HepG2 (cell line): ENCODE measurements around the gene TTYH1. TPM values are rescaled to one million over a fixed set of nuclear protein-coding genes. Genes with fewer than 3 reads are reported as not detected.

Source experiments
- EED ChIP-seq: sonication (generic); formaldehyde crosslinking; IDR thresholded peaks from 2 replicates; pipeline ENCODE4 v1.5.0; 2020; ENCODE audit warnings: mild to moderate bottlenecking, missing genetic modification reagents
- FOXC1 ChIP-seq: sonication (generic); formaldehyde crosslinking; IDR thresholded peaks from 2 replicates; pipeline ENCODE4 v1.8.0; 2022; ENCODE audit warnings: mild to moderate bottlenecking, missing genetic modification reagents, borderline replicate concordance
- FOXK2 ChIP-seq: fragments of 450-650 bp; IDR thresholded peaks from 2 replicates; pipeline ENCODE4 v1.6.1; 2016
- KDM6A ChIP-seq: IDR thresholded peaks from 2 replicates; pipeline ENCODE4 v1.6.1; 2016; ENCODE audit warnings: low read depth
- MXD3 ChIP-seq: IDR thresholded peaks from 2 replicates; pipeline ENCODE4 v1.6.1; 2016; ENCODE audit warnings: mild to moderate bottlenecking, missing biosample characterization, missing genetic modification reagents
- NPAS2 ChIP-seq: sonication (generic); formaldehyde crosslinking; IDR thresholded peaks from 2 replicates; pipeline ENCODE4 v1.8.0; 2022; ENCODE audit warnings: mild to moderate bottlenecking, missing genetic modification reagents, borderline replicate concordance
- REXO4 ChIP-seq: sonication (generic); formaldehyde crosslinking; IDR thresholded peaks from 2 replicates; pipeline ENCODE4 v1.8.0; 2022; ENCODE audit warnings: missing genetic modification reagents, mild to moderate bottlenecking, borderline replicate concordance
- SETDB1 ChIP-seq: sonication (generic); formaldehyde crosslinking; IDR thresholded peaks from 2 replicates; pipeline ENCODE4 v1.5.1; 2020; ENCODE audit warnings: missing genetic modification reagents, mild to moderate bottlenecking, borderline replicate concordance
- SSRP1 ChIP-seq: IDR thresholded peaks from 2 replicates; pipeline ENCODE4 v1.6.1; 2016; ENCODE audit warnings: control low read depth
- TCF7 ChIP-seq: sonication (generic); IDR thresholded peaks from 2 replicates; pipeline ENCODE4 v1.6.1; 2016; ENCODE audit warnings: antibody characterized with exemption, low read depth
- ZC3H4 ChIP-seq: sonication (generic); formaldehyde crosslinking; IDR thresholded peaks from 2 replicates; pipeline ENCODE4 v1.4.0; 2020; ENCODE audit warnings: missing genetic modification reagents, borderline replicate concordance
- ZFP41 ChIP-seq: sonication (generic); formaldehyde crosslinking; IDR thresholded peaks from 2 replicates; pipeline ENCODE4 v1.4.0; 2020; ENCODE audit warnings: mild to moderate bottlenecking, missing genetic modification reagents, borderline replicate concordance
- ZNF142 ChIP-seq: sonication (generic); formaldehyde crosslinking; IDR thresholded peaks from 2 replicates; pipeline ENCODE4 v1.4.0; 2020; ENCODE audit warnings: missing genetic modification reagents
- ZNF598 ChIP-seq: sonication (generic); formaldehyde crosslinking; IDR thresholded peaks from 2 replicates; pipeline ENCODE4 v1.5.1; 2020; ENCODE audit warnings: mild to moderate bottlenecking, missing genetic modification reagents, borderline replicate concordance
- ZNF672 ChIP-seq: sonication (generic); formaldehyde crosslinking; IDR thresholded peaks from 2 replicates; pipeline ENCODE4 v1.8.1; 2022; ENCODE audit warnings: missing genetic modification reagents
- ZNF691 ChIP-seq: sonication (generic); formaldehyde crosslinking; IDR thresholded peaks from 2 replicates; pipeline ENCODE4 v1.4.0; 2020; ENCODE audit warnings: missing genetic modification reagents, low read depth, mild to moderate bottlenecking, borderline replicate concordance
- polyA plus RNA-seq, 8 experiments: library from polyadenylated mRNA; depleted of rRNA in 3 of 8; stranded (reverse) in 7 of 8; unstranded in 1 of 8; fragments of >200 nt; fragmentation: Illumina TruSeq in 4 of 8; extraction: Trizol in 4 of 8; gene quantifications; 2 replicates each; pipeline versions ENCODE4 v1.2.1 to v1.2.3, GENCODE V29; 2011 to 2016; ENCODE audit warnings: low read depth in 4 of 8, missing spikeins in 1 of 8, mixed read lengths in 1 of 8; ENCODE audit not compliant: insufficient read depth in 1 of 8
- total RNA-seq, 5 experiments: library from RNA; depleted of rRNA; stranded (reverse); fragments of >200 nt; fragmentation: Illumina TruSeq; extraction: Trizol; gene quantifications; 2 replicates each; pipeline ENCODE4 v1.2.3, GENCODE V29; 2016; ENCODE audit warnings: low read depth in 1 of 5
- TF ChIP-seq, protein P1 (sequence below): sonication (generic); IDR thresholded peaks from 2 replicates; pipeline ENCODE4 v1.6.1; 2016; ENCODE audit warnings: low read depth, borderline replicate concordance
- TF ChIP-seq, protein P2 (sequence below): IDR thresholded peaks from 2 replicates; pipeline ENCODE4 v1.6.1; 2018; ENCODE audit warnings: missing genetic modification reagents
- TF ChIP-seq, protein P3 (sequence below): sonication (generic); formaldehyde crosslinking; IDR thresholded peaks from 2 replicates; pipeline ENCODE4 v1.5.0; 2020; ENCODE audit warnings: missing genetic modification reagents

The TTYH1 gene
- total and polyA plus RNA-seq, 2 of the 13 experiments (the other 11 are each of a cell fraction or from before 2014, with no cell fraction given) = 6.9 to 19.9 TPM

DNA sequence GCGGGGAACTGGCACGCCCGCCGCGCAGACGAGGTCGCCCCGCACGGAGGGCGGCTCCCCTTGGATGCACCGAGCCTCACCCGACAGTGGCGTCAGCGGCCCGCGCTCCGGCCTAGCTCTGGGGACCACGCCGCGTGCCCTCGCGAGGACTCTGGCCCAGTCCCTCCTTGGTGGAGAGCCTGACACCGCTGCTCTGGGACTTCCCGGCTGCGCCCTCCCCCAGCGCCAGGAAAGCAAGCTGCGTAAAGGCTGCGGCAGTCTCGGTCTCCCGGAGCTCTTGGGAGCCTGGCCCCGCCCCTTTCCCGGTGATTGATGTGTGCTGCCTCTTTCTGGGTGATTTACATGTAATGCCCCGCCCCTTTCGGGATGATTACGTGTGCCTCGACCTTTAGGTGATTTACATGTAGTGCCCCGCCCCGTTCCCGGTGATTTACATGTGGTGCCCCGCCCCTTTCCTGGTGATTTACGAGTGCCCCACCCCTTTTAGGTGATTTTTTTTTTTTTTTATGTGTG is 48.3 kb downstream of the TTYH1 start, which contains the start of gene LENG9 (continued):
- TF ChIP-seq, protein P1, sequence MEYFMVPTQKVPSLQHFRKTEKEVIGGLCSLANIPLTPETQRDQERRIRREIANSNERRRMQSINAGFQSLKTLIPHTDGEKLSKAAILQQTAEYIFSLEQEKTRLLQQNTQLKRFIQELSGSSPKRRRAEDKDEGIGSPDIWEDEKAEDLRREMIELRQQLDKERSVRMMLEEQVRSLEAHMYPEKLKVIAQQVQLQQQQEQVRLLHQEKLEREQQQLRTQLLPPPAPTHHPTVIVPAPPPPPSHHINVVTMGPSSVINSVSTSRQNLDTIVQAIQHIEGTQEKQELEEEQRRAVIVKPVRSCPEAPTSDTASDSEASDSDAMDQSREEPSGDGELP = no peak
- no peak for TF ChIP-seq ZFP41 (CRISPR knock-in tag)
- TF ChIP-seq ZC3H4 = no peak
- peak; percentile 61 for TF ChIP-seq FOXK2
- TF ChIP-seq, protein P2, sequence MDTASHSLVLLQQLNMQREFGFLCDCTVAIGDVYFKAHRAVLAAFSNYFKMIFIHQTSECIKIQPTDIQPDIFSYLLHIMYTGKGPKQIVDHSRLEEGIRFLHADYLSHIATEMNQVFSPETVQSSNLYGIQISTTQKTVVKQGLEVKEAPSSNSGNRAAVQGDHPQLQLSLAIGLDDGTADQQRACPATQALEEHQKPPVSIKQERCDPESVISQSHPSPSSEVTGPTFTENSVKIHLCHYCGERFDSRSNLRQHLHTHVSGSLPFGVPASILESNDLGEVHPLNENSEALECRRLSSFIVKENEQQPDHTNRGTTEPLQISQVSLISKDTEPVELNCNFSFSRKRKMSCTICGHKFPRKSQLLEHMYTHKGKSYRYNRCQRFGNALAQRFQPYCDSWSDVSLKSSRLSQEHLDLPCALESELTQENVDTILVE (CRISPR knock-in tag) = peak; percentile 82
- no peak for TF ChIP-seq KDM6A (CRISPR knock-in tag)
- no peak for TF ChIP-seq SSRP1
- no peak; the same call in 1 of the 2 replicates for TF ChIP-seq ZNF691 (CRISPR knock-in tag)
- no peak for TF ChIP-seq ZNF598 (CRISPR knock-in tag)
- no peak for TF ChIP-seq NPAS2 (CRISPR knock-in tag)
- no peak for TF ChIP-seq TCF7
- no peak for TF ChIP-seq ZNF672 (CRISPR knock-in tag)
- no peak for TF ChIP-seq FOXC1 (CRISPR knock-in tag)
- no peak for TF ChIP-seq ZNF142 (CRISPR knock-in tag)
- no peak for TF ChIP-seq EED
- TF ChIP-seq MXD3 = no peak
- TF ChIP-seq REXO4 (CRISPR knock-in tag) = no peak
- TF ChIP-seq, protein P3, sequence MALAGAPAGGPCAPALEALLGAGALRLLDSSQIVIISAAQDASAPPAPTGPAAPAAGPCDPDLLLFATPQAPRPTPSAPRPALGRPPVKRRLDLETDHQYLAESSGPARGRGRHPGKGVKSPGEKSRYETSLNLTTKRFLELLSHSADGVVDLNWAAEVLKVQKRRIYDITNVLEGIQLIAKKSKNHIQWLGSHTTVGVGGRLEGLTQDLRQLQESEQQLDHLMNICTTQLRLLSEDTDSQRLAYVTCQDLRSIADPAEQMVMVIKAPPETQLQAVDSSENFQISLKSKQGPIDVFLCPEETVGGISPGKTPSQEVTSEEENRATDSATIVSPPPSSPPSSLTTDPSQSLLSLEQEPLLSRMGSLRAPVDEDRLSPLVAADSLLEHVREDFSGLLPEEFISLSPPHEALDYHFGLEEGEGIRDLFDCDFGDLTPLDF (CRISPR knock-in tag) = no peak
- no peak for TF ChIP-seq SETDB1 (CRISPR knock-in tag)
